Stimulated activated CD4-positive, alpha-beta T cell treated with anti-CD3 and anti-CD28 coated beads, Interleukin-2, amount 100 ng/mL, for 24 hours (primary cell): ENCODE measurements around the gene KRTAP3-2.

Source experiments
- DNase-seq, 2 donors: peaks; one replicate each; pipeline ENCODE4 v3.0.0-alpha.2; 2020

The KRTAP3-2 gene

DNA sequence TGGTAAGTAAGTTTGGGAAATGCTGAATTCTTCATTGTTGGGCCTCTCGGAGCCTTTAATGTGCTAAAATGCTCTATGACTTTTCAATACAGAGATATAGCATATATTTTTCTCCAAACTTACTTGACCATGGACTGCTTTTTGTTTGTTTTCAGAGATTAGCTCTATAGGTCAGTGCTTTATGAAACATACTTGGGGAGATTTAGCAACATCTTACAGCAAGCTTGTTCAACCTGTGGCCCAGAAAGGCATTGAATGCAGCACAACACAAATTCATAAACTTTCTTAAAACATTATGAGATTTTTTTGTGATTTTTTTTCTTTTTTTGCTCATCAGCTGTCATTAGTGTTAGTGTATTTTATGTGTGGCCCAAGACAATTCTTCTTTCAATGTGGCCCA is 10.2 kb upstream of the KRTAP3-2 start:
- DNase-seq: no peak

GRCh38 chr17:41009301-41009760 is 9.6 kb upstream of the KRTAP3-2 start:
- DNase-seq: no peak

DNA sequence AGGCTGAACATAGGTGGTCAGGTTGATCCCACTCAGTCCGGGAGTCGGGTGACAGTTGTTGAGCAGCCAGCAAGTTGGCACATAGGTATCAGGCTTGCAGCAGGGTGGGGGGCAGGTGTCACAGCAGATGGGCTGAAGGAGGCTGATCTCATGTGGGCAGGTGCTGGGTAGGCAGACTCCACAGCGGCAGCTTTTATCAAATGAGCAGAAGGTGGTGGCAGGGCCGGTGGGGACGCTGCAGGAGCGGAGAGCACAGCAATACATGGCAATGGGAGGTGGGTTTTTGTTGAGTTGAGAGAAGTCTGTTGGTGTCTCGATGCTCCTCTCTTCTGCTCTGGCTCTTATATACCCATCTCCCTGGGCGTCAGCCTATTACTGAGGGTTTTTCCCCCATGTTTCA is 9.1 kb upstream of the KRTAP3-2 start, which contains the start of gene KRTAP3-1:
Gene KRTAP3-1, minus strand, starts transcription at position 318 of the 400 bp plus-strand sequence. Its CDS starts 54 bp downstream, at position 264.
- no peak for DNase-seq

GRCh38 chr17:41004397-41004796 is 4.7 kb upstream of the KRTAP3-2 start:
- no peak for DNase-seq

DNA sequence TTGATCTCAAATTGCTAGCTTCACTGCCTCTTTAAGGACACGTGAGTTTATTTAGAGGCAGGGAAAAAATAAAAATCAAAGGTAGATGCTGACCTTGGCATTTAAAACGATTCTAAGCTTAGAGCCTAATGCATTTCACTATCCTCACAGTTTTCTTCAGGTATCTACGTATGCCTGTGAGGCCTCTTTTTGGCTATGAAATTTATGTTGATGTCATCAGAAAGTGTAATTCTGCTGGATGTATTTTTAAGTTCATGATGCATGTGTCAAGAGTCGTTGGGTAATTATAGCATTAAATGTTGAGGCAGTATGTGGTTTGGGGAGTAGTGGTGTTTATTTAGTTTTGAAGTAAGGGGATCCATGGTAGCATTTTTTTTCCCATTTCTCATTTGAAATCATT is 4.2 kb upstream of the KRTAP3-2 start:
- DNase-seq: no peak

GRCh38 chr17:41002814-41003213 is 3.1 kb upstream of the KRTAP3-2 start:
- no peak for DNase-seq

GRCh38 chr17:41001795-41002194 is 2.1 kb upstream of the KRTAP3-2 start:
- DNase-seq: no peak

- DNase-seq: no peak
These were observed 2.3 kb downstream of the KRTAP3-2 start for GRCh38 chr17:40997361-40997760.

DNA sequence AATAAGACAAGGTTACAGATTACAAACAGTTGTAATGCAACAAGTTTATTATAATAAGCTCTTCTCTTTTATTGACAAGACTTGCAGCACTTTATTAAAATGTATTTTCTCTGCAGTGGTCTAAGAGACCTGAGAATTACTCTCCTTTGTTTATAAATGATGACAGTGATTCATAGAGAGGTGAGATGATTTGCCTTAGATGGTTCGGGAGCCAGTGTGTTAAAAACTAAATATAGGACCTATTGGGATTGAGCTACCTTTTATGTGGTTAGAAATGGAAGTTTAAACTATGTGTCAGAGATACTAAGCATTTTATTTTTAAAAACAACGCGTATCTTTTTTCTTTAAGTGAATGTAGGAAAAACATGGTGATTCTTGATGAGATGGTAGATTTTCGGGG is 2.9 kb downstream of the KRTAP3-2 start:
- DNase-seq: no peak

DNA sequence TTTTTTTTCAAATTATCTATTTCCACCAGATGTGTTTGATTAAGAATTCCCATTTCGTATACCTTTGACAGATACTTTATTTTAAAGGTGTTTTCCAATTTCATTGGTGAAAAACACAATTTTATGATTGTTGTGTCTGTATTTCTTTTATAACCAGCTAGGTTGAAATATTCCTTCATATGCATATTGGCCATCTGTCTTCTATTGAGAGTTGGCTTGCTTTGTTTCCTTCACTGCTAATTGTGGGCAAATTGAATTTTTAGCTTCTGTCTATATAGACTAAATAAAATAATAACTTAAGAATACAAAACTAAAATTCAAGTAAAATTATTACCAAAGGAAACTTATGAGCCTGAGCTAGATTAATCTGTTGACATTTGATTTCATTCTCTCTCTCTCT is 4.6 kb downstream of the KRTAP3-2 start:
- no peak for DNase-seq

GRCh38 chr17:40993839-40994238 is 5.9 kb downstream of the KRTAP3-2 start, which contains the start of gene KRTAP3-3:
Gene KRTAP3-3, minus strand, starts transcription at chr17:40994164. Its CDS starts 67 bp downstream, at chr17:40994097.
- no peak for DNase-seq

- no peak for DNase-seq
These were observed 6.6 kb downstream of the KRTAP3-2 start for GRCh38 chr17:40993084-40993483.

- no peak for DNase-seq
These were observed 7.0 kb downstream of the KRTAP3-2 start for GRCh38 chr17:40992666-40993065.

GRCh38 chr17:40986920-40987319 is 12.8 kb downstream of the KRTAP3-2 start:
- DNase-seq: no peak

DNA sequence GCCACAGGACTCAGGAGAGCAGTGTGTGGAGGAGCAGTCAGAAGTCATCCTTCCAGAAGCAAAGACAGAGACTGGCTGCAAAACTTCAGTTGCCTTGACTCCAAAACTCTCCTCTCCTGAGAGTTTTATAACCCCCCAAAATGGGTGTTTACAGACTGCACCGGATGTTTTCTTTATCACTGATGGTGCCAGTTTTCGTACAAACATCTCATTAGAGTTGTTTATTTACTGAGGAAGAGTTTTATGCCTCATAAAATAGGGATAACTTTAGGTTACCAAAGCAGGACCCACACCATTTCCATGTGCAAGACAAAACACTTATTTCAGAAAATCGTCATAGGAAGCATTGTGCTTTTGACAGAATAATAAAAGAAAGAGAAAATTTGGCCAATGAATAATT is 15.5 kb downstream of the KRTAP3-2 start, which contains the start of gene KRT40:
Gene KRT40, minus strand, starts transcription at position 101 of the 400 bp plus-strand sequence. Its CDS starts 53 bp downstream, at position 48.
- DNase-seq: no peak

DNA sequence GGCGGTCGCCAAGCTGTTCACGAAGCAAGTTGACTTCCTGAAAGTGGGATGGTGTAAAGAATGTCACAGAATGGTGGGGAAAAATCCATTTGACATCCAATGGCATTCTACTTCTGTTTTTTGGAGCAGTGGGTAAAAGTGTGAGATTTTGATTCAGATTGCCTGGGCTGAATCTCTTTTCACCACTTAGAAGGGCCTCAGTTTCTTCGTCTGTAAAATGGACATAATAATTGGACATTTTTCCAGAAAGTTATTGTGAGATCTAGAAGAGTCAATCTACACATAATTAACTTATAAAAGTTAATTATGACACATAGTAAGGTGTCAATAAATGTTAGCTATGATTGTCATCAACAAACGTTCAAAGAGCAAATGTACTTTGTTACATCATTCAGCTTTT is 18.6 kb downstream of the KRTAP3-2 start:
- no peak for DNase-seq

- DNase-seq: no peak
These were observed 19.1 kb downstream of the KRTAP3-2 start for GRCh38 chr17:40980596-40980995.

DNA sequence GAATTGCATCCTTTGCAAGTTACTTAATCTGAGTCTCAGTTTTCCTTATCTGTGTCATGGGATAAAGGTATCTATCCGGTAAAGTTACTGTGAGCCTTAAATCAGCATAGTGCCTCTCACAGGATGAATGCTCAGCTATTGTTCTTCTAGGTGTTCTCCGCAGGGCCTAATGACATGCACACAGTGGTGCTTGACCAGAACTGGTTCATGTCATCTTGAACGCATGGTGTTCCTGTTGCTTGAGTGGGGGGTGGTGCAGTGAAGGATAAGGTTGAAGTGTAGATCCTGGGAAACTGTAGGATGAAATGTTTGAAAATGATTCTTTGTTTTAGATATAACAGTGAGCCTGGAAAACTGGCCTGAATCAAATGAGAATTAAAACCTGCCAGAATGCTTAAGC is 19.6 kb downstream of the KRTAP3-2 start:
- no peak for DNase-seq

GRCh38 chr17:40978575-40979151 is 21.0 kb downstream of the KRTAP3-2 start:
- no peak for DNase-seq

DNA sequence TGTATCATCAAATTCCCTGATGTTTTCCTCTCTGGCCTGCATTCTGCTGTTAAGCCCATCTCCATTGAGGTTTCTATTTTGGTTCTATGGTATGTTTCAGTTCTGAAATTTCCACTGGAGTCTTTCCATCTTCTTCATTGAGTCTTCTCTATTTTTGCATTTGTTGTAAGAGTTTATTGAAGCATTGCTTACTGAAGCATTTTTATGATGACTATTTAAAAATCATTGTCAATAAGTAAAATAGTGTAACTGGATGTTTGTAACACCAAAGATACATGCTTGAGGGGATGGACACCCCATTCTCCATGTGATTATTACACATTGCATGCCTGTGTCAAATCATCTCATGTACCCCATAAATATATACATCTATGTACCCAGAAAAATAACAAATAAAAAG is 24.2 kb downstream of the KRTAP3-2 start:
- DNase-seq: no peak

GRCh38 chr17:40974366-40974765 is 25.3 kb downstream of the KRTAP3-2 start:
- no peak for DNase-seq

DNA sequence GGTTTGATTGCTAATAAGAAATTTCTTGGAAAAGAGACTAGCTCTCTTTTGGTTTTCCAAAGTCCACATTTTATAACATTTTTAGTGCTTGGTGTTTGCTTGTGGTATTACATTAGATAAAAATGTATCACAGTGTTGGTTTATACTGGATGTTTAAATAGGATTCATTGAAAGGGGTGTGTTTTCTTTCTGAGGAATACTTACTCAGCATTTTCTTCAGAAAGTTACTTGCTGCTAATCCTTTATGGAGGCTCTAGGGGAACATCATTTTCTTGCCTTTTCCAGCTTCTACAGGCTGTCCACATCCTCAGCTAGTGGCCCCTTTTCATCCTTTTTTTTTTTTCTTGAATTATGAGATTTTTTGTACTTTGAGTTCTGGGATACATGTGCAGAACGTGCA is 32.1 kb downstream of the KRTAP3-2 start:
- no peak for DNase-seq

- no peak for DNase-seq
These were observed 32.9 kb downstream of the KRTAP3-2 start, which contains the start of gene KRT39 for GRCh38 chr17:40966848-40967247. Gene KRT39, minus strand, starts transcription at chr17:40966948. Its CDS starts 92 bp downstream, at chr17:40966856.

DNA sequence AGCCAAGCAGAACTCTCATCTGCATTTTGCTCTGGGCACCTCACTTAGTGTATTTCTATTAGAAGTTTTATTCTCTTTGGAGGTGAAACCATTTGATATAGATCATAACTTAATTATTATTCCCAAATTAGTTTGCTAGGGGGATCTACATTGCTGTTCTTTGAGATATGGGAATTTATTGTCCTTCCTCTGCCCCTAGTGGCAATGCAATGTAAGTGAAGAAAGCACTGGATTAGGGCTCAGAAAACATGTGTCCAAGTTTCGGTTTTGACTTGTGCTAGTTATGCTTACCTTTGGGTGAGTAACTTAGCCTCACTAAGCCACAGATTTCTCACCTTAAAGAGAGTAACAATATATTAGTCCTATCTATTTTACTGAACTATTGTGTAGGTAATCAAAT is 35.9 kb downstream of the KRTAP3-2 start:
- no peak for DNase-seq

DNA sequence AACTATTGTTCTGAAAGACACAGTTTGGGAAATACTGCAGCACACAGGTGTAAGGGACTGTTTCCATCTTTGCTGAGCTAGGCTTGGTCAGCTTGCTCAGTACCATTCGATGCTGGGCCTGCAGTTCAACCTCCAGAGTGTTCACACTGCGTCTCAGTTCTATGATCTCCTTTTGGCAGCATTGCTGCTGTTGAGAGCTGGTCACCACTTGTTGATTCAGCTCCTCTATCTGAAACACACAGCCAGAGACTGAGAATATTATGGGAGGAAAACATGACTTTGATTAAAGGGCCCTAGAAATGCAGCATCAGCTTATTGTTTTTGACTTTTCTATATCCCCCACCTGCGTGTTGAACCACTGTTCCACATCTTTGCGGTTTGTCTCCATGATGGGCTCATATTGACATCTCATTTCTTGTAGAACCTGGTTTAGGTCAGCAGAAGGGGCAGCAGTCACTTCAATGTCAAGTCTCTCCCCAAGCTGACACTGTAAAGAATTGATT is 37.6 kb downstream of the KRTAP3-2 start:
- DNase-seq: no peak
